Measurements from ENCODE around the gene MTMR12. TPM values are rescaled to one million over a fixed set of nuclear protein-coding genes. Genes with fewer than 3 reads are reported as not detected.

The MTMR12 gene
- total and polyA plus RNA-seq, 2 of the 8 experiments (the other 6 are each of a cell fraction or from before 2014, with no cell fraction given), result 19.1 to 59.3 TPM

- Histone ChIP-seq H4K5ac (ENCODE audit: insufficient read length, low read depth, low read length) (no peak overlapping the region), H2BK20ac (ENCODE audit: low read length) (no peak overlapping the region), H3K27ac (ENCODE audit: low read depth, low read length) (no peak overlapping the region), H3K27me3 (replicated peaks in 1 of 4; ENCODE audit: control insufficient read depth in 3 of 4, extremely low read depth in 1 of 4, insufficient read depth in 3 of 4, low read length in 3 of 4) (no peaks in the 10 kb centered on the region), H3K4me2 (ENCODE audit: insufficient read depth in 1 of 2, low read depth in 2 of 2, low read length in 2 of 2) (no peak overlapping the region), H3K4ac (replicated peaks; ENCODE audit: insufficient read length, low read depth, low read length) (no peak overlapping the region), H3K79me1 (ENCODE audit: low read depth, low read length) (no peaks in the 10 kb centered on the region; the same call in 1 of the 2 replicates), H4K8ac (ENCODE audit: extremely low read depth, insufficient read depth, low read length) (no peak overlapping the region), H3K4me3 (ENCODE audit: extremely low read depth in 1 of 4, insufficient read depth in 2 of 4, low read depth in 3 of 4, low read length in 4 of 4) (no peak overlapping the region), H3K14ac (ENCODE audit: insufficient read length) (no peak overlapping the region), H2BK12ac (ENCODE audit: low read depth, low read length) (no peak overlapping the region), H4K91ac (replicated peaks; ENCODE audit: insufficient read length, low read length) (no peak overlapping the region), H4K20me1 (replicated peaks in 1 of 2; ENCODE audit: control insufficient read depth in 1 of 2, insufficient read depth in 2 of 2, low read length in 2 of 2) (no peaks in the 10 kb centered on the region), H3K9me3 (ENCODE audit: insufficient read depth in 2 of 2, low read depth in 1 of 2, low read length in 1 of 2) (no peaks in the 10 kb centered on the region), H3K9ac (replicated peaks in 1 of 4; ENCODE audit: extremely low read depth in 1 of 4, low read depth in 3 of 4, low read length in 3 of 4) (no peak overlapping the region), H3K36me3 (ENCODE audit: control insufficient read depth in 2 of 4, insufficient read depth in 4 of 4, low read length in 3 of 4) (no peaks in the 10 kb centered on the region; a peak in 1 of 8 replicates), H2AK5ac (ENCODE audit: low read depth, low read length) (no peak overlapping the region), H2BK120ac (replicated peaks; ENCODE audit: low read depth, low read length) (no peak overlapping the region), H3K23ac (ENCODE audit: insufficient read length) (no peak overlapping the region), H3K56ac (replicated peaks; ENCODE audit: insufficient read length, low read depth, low read length) (no peak overlapping the region), H2BK15ac (ENCODE audit: low read length) (no peak overlapping the region), H3K23me2 (ENCODE audit: low read depth, low read length) (peaks cover 7% of the 10 kb centered on the region), H2AFZ (ENCODE audit: low read length) (no peak overlapping the region), H3K79me2 (ENCODE audit: control insufficient read depth in 1 of 2, insufficient read depth in 2 of 2, low read length in 2 of 2) (peaks cover 0 to 19% of the 10 kb centered on the region in 2 experiments; a peak in 3 of 4 replicates), H2BK5ac (ENCODE audit: low read depth, low read length) (no peak overlapping the region), H3K4me1 (replicated peaks in 1 of 4; ENCODE audit: control insufficient read depth in 3 of 4, insufficient read depth in 4 of 4, low read length in 3 of 4) (peaks cover 0 to 11% (median 4%) of the 10 kb centered on the region in 4 experiments; a peak in 4 of 7 replicates), H3K18ac (ENCODE audit: extremely low read depth, low read length) (no peak overlapping the region)
- POLR2A ChIA-PET (ENCODE audit: partially characterized antibody), result no interaction called here
- DNase-seq (ENCODE audit: low read depth in 1 of 2, low spot score in 2 of 2) (peak in 1 of 2 experiments; percentile 16), FAIRE-seq (no peak)
- WGBS, 2 experiments (ENCODE audit: extremely low coverage in 1 of 2, insufficient coverage in 1 of 2, insufficient read length in 1 of 2, insufficient replicate concordance in 2 of 2, low coverage in 1 of 2, low lambda C conversion rate in 2 of 2, missing lambda C conversion rate in 1 of 2), result 87% methylated on average over 8 of the region's 8 CpGs; no CpG with 5 or more reads in 1 of the 2 experiments
- TF ChIP-seq MAFK (IDR thresholded peaks at IDR 0.05; ENCODE audit: low read depth, low read length) (no peak), CHD1 (IDR thresholded peaks at IDR 0.05; ENCODE audit: low read depth, low read length) (no peak)
- CTCF ChIA-PET (ENCODE audit: partially characterized antibody), result interaction anchor here (1.7 to 9.4 kb wide), 3 partner anchors 14 to 83 kb away, joined by 10 to 87 read pairs (median 57); no protein-coding TSS in a partner anchor
Measured at GRCh38 chr5:32315221-32316014, 2.7 kb upstream of the MTMR12 start.

Measured in H1 (cell line).